GM19099 (cell line): ENCODE data around the gene NANS.

Source experiments
- POLR2A ChIP-seq: IDR thresholded peaks from 3 replicates; pipeline ENCODE4 v1.6.1; 2011; ENCODE audit warnings: low read depth; ENCODE audit not compliant: insufficient read length; ENCODE audit errors: extremely low read depth

NANS gene

DNA sequence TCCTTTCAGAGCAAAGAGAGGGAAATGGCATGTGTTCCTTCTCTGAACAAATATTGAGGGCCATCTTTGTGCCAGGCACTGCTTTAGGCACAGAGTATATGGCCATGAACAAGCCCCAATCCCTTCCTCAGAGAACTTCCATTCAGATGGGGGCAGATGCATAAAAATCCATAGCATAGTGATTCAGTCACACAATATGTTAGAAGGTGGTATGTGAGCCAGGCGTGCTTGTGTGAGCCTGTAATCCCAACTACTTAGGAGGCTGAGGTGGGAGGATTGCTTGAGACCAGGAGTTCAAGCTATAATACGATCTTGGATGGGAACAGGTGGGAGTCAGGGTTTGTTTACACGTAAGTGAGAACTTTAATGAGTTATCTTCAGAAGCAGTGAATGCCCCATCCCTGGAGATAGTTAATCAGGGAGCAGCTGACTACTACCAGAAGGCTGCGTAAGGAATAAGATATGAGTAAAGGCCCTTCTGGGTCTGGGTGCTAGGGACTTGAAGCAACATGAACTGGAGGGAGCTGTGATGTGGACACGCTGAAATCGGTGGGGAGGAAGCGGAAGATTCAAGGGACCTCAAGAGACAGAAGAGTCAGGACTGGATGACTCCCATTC lies 27.1 kb downstream of the NANS start:
- TF ChIP-seq POLR2A, result no peak

DNA sequence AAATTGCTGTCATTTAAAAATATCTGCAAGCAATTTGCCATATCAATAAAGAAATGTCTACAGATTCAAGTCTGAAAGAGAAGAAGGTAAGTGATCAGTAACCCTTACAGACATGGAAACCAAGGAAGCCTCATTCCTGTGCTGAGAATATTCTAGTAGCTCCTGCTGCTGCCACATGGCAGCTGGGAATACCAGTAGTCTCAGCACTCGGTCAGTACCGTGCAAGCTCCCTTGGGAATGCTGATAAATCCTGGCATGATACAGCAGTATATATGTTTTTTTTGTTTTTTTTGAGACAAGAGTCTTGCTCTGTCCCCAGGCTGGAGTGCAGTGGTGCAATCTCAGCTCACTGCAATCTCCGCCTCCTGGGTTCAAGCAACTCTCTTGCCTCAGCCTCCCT lies 27.9 kb downstream of the NANS start:
- no peak for TF ChIP-seq POLR2A

DNA sequence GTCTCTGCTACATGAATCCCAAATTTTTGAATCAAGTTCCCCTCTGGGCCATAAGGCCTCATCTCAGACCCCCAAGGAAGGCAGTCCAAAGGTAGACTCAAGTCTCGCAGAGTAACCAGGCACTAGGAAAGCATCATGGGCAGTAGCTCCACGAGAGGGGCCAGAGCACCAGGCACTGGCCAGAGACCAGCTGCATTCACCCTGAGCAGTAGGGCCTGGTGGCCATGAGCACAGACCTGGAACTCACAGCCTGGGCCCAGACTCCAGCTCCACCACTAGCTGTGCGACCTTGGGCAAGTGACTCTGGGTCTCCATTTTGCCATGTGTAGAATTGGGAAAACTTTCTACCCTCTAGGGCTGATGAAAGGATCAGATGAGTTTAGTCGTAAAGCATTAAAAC lies 28.5 kb downstream of the NANS start:
- no peak for TF ChIP-seq POLR2A

DNA sequence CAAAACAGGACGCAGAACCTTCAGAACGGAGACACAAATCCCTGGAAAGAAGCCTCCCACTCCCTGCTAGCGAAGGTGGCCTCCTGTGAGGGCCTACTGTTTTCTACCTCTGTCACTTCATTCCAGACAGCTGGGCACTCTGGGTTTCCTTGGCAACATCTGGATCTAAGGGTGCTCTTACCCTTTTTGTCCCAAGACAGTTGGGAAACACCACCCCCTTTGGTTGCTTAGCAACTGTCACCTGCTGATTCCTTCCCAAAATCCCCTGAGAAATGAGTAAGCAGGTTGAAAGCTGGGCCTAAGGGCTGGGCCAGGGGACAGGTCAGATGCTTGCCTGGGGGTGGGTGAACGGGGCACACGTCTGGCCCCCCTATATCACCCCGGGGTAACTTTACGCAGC lies 29.4 kb downstream of the NANS start:
- no peak for TF ChIP-seq POLR2A

DNA sequence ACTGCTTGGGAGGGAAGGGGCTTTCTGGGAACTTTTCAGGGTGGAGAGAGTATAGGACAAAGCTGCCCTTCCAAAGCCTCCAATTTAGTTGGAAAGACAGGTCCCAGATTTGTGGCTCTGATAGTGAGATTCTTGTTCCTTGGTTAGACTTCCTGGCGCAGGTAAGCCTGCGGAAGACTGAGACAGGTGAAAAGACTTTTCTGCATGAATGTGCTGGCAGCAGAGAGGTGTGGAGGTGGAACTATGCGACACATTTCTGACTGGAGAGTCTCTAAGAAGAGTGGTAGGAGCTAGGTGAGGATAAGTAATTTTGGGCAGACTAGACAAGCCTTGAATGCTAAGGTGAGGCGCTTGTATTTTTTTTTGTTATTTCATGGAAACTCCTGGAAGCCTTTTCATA lies 29.9 kb downstream of the NANS start:
- TF ChIP-seq POLR2A, result no peak

DNA sequence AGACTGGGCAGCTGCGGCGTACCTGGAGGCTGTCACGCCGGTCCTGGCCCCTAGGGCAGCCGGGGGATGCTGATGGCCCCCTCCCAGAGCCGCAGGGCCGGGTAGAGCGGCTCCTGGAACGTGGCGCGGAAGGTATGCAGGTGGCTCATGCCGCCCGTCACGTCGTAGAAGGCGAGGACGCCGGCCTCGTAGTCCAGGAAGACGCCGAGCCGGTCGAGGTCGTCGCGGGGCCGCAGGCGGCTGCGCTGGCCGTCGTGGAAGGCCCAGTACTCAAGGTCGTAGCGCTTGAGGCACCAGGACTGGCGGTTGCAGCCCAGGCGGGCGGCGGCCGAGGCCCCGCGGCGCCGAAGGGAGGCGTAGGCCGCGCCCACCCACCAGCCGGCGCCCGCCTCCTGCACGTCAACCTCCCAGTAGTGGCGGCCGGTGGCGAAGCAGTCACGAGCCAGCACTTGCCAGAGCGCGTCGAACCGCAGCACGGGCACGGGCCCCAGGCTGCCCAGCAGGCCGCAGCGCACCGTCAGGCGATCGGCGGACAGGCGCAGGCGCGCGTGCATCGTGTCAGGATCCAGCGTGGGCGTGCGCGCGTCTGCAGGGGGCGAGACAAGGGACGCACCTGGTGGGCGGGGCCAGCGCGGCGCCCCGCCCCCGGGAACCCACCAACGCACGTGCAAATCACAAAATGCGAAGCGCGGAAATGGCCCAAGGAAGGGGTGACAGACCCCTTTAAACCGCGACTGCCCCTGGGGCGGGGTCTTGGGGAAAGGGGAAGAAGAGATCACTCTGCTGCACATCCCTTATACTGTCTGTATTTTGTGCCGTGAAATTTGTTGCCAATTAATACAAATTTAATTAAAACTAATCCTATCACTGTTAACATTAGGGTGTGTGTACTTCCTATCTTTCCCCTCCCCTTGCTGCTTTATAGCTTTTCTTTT lies 31.2 kb downstream of the NANS start:
- TF ChIP-seq POLR2A, result no peak

DNA sequence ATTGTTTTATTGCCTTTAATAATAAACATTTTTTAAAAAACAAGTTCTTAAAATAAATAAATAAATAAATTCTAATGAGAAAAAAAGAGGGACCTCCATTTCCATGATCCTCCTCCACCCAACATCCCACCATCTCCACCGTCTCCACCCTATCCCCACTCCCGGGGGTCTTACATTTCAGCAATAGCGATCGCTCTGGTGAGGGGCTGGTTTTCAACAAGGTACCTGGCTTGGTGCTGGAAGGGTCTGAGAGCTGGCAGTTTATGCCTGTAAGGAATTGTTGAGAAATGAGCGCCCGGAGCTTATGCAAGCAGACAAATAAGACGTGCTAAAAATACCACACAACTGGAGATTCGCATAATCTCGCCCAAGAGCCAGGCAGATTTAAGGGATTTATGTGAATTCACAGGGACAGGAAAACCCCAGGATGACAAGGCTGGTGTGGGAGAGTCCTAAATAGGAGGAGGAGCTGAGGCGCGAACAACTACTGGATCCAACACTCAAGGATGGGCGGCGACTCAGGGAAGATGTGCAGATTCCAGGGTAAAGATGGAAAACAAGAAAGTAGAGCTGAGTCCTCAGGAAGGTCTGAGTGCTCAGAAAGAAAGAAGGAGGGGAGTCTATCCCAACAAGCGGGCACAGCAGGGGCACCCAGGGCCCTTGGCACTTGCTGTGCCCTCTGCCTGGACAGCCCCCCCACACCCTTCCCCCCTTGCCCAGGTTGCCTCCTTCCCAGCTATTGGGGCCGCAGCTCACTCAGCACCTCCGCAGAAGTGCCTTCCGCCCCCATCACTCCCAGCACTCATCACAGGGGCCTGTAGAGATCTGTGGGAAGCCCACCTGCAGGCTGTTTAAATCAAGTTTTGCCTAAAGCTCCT lies 35.4 kb downstream of the NANS start:
- no peak for TF ChIP-seq POLR2A

DNA sequence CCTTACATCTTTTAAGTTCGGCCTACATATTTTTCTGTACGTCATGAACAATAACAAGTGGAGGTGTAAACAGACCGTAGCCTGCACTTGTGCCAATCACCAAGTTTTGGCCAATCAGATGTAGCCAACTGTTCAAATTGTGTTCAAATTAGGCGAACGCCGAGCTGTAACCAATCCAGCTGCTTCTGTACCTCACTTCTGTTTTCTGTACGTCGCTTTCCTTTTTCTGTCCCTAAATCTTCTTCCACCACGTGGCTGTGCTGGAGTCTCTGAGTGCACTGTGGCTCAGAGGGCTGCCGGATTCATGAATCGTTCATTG lies 36.0 kb downstream of the NANS start:
- TF ChIP-seq POLR2A, result no peak

DNA sequence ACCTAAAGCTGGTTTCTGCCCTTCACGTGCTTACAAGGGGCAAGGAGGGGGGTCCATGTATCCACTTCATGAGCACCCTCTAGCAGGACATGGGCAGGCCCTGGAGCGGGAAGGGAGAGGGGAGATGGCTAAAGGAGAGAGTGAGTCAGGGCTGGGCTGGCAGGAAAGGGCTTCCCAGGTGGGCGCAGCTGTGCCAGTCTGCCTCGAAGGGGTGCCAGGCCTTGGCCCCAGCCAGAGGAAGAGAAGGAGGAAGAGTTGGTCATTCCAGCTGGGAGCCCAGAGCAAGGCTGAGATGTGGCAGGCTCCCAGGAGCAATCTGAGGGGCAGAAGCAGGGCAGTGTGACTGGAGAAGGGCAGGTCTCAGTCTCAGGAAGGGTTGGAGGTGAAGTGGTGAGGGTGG lies 37.8 kb downstream of the NANS start:
- TF ChIP-seq POLR2A, result no peak

DNA sequence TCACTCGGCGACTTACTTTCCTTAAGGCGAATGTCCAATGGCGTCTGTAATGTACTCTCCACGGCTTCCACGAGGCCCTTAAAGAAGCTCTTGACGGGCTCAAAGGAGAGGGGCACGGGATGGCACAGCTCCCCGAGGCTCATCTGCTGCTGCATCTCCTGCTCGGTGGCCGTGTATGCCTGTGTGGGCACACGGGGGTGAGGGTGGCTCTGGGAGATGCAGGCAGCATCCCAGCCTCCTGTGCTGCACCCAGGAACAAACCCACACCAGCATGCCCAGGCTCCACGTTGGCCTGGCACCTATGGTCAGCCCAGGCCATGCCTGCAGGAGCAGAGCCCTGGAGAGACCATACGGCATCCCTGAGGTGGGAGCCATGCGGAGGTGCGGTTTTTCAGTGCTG lies 38.3 kb downstream of the NANS start:
- TF ChIP-seq POLR2A, result no peak

DNA sequence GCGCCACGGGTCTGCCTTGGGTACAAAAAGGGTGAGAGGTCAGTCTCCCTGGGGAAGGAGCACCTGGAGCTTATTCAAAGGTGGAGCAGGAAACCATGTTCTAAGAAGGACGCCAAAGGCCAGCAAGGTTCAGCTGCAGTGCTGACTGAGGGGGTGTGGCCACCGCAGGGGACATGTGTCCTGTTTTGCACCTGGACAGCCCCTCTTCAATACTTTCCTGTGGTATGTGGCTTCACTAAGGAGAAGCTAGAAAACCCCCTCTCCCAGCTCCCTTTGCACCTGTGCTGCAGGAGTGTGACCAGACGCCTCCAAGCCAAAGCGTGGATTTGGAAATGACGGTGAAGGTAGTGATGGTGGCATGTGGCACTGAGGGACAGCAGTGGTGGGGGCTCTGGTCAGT lies 38.9 kb downstream of the NANS start:
- no peak for TF ChIP-seq POLR2A

DNA sequence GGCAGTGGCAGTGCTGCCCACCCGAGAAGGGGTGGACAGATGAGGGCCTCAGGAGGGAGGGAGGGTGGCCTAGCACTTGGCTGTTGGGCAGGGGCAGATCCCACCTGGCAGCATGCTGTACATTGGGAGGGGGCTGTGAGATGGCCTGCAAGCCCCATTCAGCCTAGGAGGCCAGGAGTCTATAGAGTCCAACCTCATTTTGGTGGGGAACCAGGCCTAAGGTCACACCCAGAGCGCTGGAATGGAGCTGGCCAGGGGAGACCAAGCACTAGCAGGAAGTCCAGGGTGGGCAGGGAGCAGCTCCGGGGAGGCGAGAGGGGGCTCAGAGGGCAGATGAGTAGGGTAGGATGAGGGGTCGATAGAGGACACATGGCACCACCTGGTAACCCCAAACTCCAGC lies 39.6 kb downstream of the NANS start:
- TF ChIP-seq POLR2A, result no peak

DNA sequence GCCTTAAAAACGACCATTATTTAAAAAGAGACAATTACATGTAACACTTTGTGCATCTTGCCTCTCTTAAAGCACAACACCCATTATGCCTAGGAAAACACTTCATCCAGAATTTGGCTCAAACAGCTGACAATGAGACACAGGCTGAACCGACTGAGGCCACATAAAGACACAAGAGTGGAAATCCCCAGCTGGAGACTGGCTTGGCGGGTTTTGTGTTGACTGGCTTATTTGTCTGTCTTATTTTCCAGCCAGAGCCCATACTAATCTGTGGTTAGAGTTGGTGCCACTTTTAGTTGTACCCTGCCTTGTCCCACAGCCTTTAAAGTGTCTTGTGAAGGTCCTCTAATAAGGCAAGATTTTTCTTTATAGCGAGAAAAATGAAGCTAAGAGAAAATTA lies 41.3 kb downstream of the NANS start:
- TF ChIP-seq POLR2A, result no peak

DNA sequence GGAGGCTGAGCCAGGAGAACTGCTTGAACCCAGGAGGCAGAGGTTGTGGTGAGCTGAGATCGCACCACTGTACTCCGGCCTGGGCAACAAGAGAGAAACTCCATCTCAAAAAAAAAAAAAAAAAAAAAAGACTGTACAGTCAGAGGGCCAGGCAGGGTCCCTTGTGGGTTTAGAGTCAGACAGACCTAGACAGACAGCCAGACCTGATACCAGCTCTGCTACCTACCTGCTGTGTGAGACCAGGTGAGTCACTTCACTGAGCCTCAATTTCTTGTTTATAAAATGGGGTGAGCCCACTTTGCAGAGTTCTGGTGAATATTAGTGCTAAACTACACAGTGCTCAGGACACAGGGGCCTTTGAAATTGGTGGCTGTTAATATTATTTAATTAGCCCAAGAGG lies 42.8 kb downstream of the NANS start:
- TF ChIP-seq POLR2A, result no peak

DNA sequence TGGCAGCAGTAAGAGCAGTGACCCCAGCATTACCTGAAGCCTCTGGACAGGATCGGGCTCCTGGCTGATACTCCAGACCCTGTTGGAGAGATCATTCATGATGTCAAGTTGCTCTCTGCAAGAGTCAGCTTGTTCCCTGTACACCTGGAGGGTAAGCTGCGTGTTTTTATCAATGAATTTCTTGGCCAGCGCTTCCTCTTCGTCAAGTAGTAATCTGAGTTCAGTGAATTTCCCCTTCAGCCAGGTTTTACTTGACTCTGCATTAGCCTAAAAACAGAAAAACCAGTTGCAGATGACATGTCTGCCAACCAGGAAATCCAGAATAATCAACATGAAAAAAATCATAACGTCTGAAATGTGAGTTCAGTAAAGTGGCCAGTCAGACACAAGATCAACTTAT lies 43.4 kb downstream of the NANS start:
- no peak for TF ChIP-seq POLR2A

DNA sequence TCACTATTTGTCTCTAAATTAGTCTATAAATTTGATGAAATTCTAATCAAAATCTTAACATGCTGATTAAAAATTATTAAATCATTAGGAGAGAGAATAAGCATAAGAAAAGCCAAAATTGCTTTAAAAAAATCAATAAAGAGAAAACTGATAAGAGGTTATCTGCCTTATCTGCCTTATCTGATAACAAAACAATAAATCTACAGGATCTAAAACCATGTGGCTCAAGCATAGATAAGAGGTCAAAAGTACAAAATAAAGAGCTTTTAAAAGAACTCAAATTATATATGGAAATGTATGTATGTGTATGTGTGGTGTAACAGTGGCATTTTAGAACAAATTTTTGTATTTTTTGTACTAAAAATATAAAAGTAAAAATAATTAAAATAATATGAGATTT lies 43.9 kb downstream of the NANS start:
- TF ChIP-seq POLR2A, result no peak
